ENCODE data around the gene SESN1. TPM values are rescaled to one million over a fixed set of nuclear protein-coding genes. Genes with fewer than 3 reads are reported as not detected.

The SESN1 gene
- total RNA-seq, 1 donor from 2014 or later: 27.3 TPM

- DNase-seq (ENCODE audit: low read depth) (no peak), FAIRE-seq (no peak)
- Histone ChIP-seq H3K79me2 (ENCODE audit: insufficient read depth, low read length) (peaks cover 6% of the 10 kb centered on the region), H3K27ac (ENCODE audit: low read depth, low read length) (no peak overlapping the region), H3K9ac (ENCODE audit: low read length) (no peak overlapping the region), H3K27me3 (ENCODE audit: insufficient read depth, low read length) (no peaks in the 10 kb centered on the region), H3K4me3 (ENCODE audit: insufficient read depth, low read depth, low read length) (no peak overlapping the region), H3K9me3 (ENCODE audit: insufficient read depth, low read depth, low read length) (no peaks in the 10 kb centered on the region), H2AFZ (ENCODE audit: low read depth, low read length) (no peak overlapping the region), H3K36me3 (ENCODE audit: insufficient read depth, low read length) (peaks cover 9% of the 10 kb centered on the region), H3K4me2 (ENCODE audit: low read length) (no peak overlapping the region), H4K20me1 (ENCODE audit: insufficient read depth, low read length) (peaks cover 16% of the 10 kb centered on the region), H3K4me1 (ENCODE audit: insufficient read depth, low read length) (no peaks in the 10 kb centered on the region)
- Mint-ChIP-seq H3K36me3 (ENCODE audit: low read depth, unreplicated experiment) (peaks cover 2% of the 10 kb centered on the region), H3K27me3 (ENCODE audit: low read depth, unreplicated experiment) (no peaks in the 10 kb centered on the region), H3K4me3 (ENCODE audit: unreplicated experiment) (no peak overlapping the region), H3K9me3 (ENCODE audit: unreplicated experiment) (no peaks in the 10 kb centered on the region), H3K27ac (ENCODE audit: unreplicated experiment) (no peak overlapping the region), H3K4me1 (ENCODE audit: low read depth, unreplicated experiment) (no peaks in the 10 kb centered on the region)
- TF ChIP-seq EZH2 (IDR thresholded peaks at IDR 0.05; ENCODE audit: insufficient read depth, low read length) (no peak), CTCF (IDR thresholded peaks at IDR 0.05; ENCODE audit: insufficient read depth, low read depth, low read length) (no peak)
Measured at GRCh38 chr6:108998485-108998884, 96.2 kb downstream of the SESN1 start.

- Histone ChIP-seq H3K36me3 (ENCODE audit: insufficient read depth, low read length) (peaks cover 9% of the 10 kb centered on the region), H3K4me1 (ENCODE audit: insufficient read depth, low read length) (no peaks in the 10 kb centered on the region), H3K27ac (ENCODE audit: low read depth, low read length) (no peak overlapping the region), H3K9ac (ENCODE audit: low read length) (no peak overlapping the region), H3K4me3 (ENCODE audit: insufficient read depth, low read depth, low read length) (no peak overlapping the region), H2AFZ (ENCODE audit: low read depth, low read length) (no peak overlapping the region), H3K9me3 (ENCODE audit: insufficient read depth, low read depth, low read length) (no peaks in the 10 kb centered on the region), H3K79me2 (ENCODE audit: insufficient read depth, low read length) (no peaks in the 10 kb centered on the region), H3K4me2 (ENCODE audit: low read length) (no peak overlapping the region), H4K20me1 (ENCODE audit: insufficient read depth, low read length) (peaks cover 1% of the 10 kb centered on the region), H3K27me3 (ENCODE audit: insufficient read depth, low read length) (no peaks in the 10 kb centered on the region)
- no peak overlapping the region for H3K27ac Mint-ChIP-seq (ENCODE audit: unreplicated experiment)
- H3K9me3 Mint-ChIP-seq (ENCODE audit: unreplicated experiment): no peaks in the 10 kb centered on the region
- FAIRE-seq: no peak
- H3K4me3 Mint-ChIP-seq (ENCODE audit: unreplicated experiment): no peak overlapping the region
- H3K36me3 Mint-ChIP-seq (ENCODE audit: low read depth, unreplicated experiment): peaks cover 9% of the 10 kb centered on the region
- TF ChIP-seq CTCF (IDR thresholded peaks at IDR 0.05; ENCODE audit: insufficient read depth, low read depth, low read length) (no peak), EZH2 (IDR thresholded peaks at IDR 0.05; ENCODE audit: insufficient read depth, low read length) (no peak)
- H3K4me1 Mint-ChIP-seq (ENCODE audit: low read depth, unreplicated experiment): no peaks in the 10 kb centered on the region
- no peak for DNase-seq (ENCODE audit: low read depth)
- no peaks in the 10 kb centered on the region for H3K27me3 Mint-ChIP-seq (ENCODE audit: low read depth, unreplicated experiment)
Measured at GRCh38 chr6:108996208-108996607, 98.4 kb downstream of the SESN1 start.

DNA sequence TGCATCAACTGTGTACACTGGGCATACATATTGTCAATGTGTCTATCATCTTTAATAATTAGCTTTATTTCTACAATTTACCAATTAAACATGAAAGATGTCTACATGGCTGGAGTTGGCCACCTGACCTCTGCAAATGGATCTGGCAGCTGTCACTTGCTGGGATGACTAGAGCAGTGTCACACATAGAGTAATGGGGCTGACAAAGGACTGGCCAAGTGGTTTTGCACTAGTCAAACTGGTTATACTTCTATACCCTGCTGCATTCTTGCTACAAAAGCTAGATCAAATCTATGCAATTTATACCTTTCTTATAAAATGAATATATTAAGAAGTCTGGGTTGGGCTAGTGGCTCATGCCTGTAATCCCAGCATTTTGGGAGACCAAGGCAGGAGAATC lies 99.3 kb downstream of the SESN1 start:
- FAIRE-seq (no peak), DNase-seq (ENCODE audit: low read depth) (no peak)
- H3K27ac Mint-ChIP-seq (ENCODE audit: unreplicated experiment): no peak overlapping the region
- H3K4me1 Mint-ChIP-seq (ENCODE audit: low read depth, unreplicated experiment): no peaks in the 10 kb centered on the region
- no peak overlapping the region for H3K4me3 ChIP-seq (ENCODE audit: insufficient read depth, low read depth, low read length)
- H3K27me3 Mint-ChIP-seq (ENCODE audit: low read depth, unreplicated experiment): no peaks in the 10 kb centered on the region
- no peak overlapping the region for H3K9ac ChIP-seq (ENCODE audit: low read length)
- H2AFZ ChIP-seq (ENCODE audit: low read depth, low read length): no peak overlapping the region
- peaks cover 12% of the 10 kb centered on the region for H3K36me3 Mint-ChIP-seq (ENCODE audit: low read depth, unreplicated experiment)
- H3K9me3 Mint-ChIP-seq (ENCODE audit: unreplicated experiment): no peaks in the 10 kb centered on the region
- H3K27ac ChIP-seq (ENCODE audit: low read depth, low read length): no peak overlapping the region
- no peaks in the 10 kb centered on the region for H3K27me3 ChIP-seq (ENCODE audit: insufficient read depth, low read length)
- no peaks in the 10 kb centered on the region for H3K4me1 ChIP-seq (ENCODE audit: insufficient read depth, low read length)
- H3K79me2 ChIP-seq (ENCODE audit: insufficient read depth, low read length): no peaks in the 10 kb centered on the region
- H3K36me3 ChIP-seq (ENCODE audit: insufficient read depth, low read length): peaks cover 15% of the 10 kb centered on the region
- no peak overlapping the region for H3K4me3 Mint-ChIP-seq (ENCODE audit: unreplicated experiment)
- TF ChIP-seq CTCF (IDR thresholded peaks at IDR 0.05; ENCODE audit: insufficient read depth, low read depth, low read length) (no peak), EZH2 (IDR thresholded peaks at IDR 0.05; ENCODE audit: insufficient read depth, low read length) (no peak)
- no peaks in the 10 kb centered on the region for H4K20me1 ChIP-seq (ENCODE audit: insufficient read depth, low read length)
- H3K4me2 ChIP-seq (ENCODE audit: low read length): no peak overlapping the region
- no peaks in the 10 kb centered on the region for H3K9me3 ChIP-seq (ENCODE audit: insufficient read depth, low read depth, low read length)

Measured in astrocyte (in vitro differentiated cells and primary cell).